HL-60/S4 (cell line): ENCODE results near the gene SPTB.

ENCODE experiments used
- in situ Hi-C: fragments of 300-500 bp; cut with MboI; formaldehyde crosslinking; loops from 2 replicates; pipeline ENCODE4 v1.14.3; 2022; ENCODE audit warnings: low sequenced_read_pairs

SPTB gene

GRCh38 chr14:64879635-64880220 lies at the start of gene SPTB:
TSS of gene SPTB (minus strand) at chr14:64879907. CDS start at chr14:64823094, 56,813 bp downstream.
- in situ Hi-C loops, result loop anchor here (10.0 kb wide), 1 partner anchor 55 kb away; no protein-coding TSS in a partner anchor

- in situ Hi-C loops, result no loop called here
Observed at GRCh38 chr14:64929014-64929359, 49.3 kb upstream of the SPTB start.

- in situ Hi-C loops, result no loop called here
Observed at GRCh38 chr14:64928239-64929013, 48.7 kb upstream of the SPTB start.

DNA sequence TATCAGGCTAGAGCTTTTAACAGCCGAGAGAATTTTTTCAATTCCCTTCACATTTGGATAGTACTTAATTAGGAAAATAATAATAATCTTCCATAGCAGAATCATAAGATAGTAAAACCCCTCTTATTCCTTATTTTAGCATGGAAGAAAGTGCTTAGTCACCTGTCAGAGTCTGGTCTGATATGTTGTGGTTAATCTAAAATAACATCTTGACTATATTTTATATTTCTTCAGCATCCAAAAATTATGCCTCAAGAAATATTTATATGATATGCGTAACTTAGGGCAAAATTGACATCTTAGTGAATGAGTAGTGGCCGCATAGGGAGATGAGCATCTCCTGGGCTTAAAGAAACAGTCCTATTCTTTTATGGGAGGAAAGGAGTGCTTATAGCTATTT lies 47.3 kb upstream of the SPTB start:
- in situ Hi-C loops, result no loop called here

DNA sequence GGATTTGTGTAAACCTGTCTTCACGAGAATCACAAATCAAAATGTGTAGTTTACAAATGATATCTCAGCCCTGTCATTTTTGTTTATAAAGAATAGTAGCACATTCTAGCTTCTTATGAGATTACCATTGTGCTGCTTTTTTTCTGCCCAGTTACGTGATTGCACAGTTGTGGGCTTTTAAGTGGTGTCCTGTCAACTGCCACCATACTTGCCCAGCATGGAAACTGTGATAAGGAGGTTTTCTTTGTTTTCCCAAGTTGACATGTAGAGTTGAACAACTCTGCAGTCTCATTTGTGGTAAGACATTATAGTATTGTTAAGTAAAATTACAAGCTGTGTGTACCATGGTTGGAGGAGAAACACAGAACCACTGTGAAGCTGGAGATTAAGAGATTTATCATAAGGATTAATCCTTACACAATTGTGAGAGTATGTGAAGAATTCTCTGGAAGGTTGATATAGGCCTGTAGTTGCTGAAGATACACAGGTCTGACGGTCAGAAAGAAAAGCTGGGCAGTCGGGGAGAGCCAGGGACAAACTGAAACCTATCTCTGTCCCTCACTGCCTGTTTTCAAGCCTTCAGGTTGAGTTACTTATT lies 46.8 kb upstream of the SPTB start:
- in situ Hi-C loops, result no loop called here

DNA sequence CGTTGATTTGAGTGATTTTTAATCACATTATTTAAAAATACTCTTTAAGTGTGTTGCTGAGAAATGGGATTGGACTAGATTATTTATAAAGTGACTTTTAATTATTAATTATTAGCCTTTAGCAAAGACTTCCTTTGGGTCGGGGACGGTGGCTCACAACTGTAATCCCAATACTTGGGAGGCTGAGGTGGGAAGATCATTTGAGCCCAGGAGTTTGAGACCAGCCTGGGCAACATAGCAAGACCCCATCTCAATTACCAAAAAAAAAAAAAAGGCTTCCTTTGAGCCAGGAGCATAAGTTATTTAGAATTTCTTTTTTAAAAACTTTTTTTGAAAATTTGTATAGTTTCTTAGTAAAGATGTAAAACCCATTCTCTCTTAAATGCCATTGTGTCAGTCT lies 43.3 kb upstream of the SPTB start:
- in situ Hi-C loops, result loop anchor here (25.0 kb wide), 1 partner anchor 261 kb away; no protein-coding TSS in a partner anchor

DNA sequence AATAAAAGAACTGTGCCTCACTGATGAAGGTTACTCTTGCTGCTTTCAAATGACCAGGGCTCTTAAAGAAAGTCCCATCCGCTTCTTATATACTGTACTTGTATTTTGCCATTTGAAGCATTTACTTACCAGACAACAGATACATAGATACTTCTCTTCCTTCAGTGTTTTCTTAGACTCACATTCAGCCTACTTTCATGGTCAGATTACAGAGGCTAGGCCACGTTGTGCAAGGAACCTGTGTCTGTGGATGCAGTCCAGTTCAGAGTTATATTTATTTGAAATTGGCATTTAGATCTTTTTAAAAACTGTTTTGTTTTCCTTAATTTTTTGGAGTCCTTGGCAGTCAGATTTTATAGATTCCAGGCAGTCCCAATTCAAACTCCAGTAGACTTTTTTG lies 40.8 kb upstream of the SPTB start:
- in situ Hi-C loops, result loop anchor here (25.0 kb wide), 1 partner anchor 258 kb away; no protein-coding TSS in a partner anchor

- in situ Hi-C loops, result loop anchor here (25.0 kb wide), 1 partner anchor 257 kb away; no protein-coding TSS in a partner anchor
Observed at GRCh38 chr14:64919618-64920017, 39.9 kb upstream of the SPTB start.

DNA sequence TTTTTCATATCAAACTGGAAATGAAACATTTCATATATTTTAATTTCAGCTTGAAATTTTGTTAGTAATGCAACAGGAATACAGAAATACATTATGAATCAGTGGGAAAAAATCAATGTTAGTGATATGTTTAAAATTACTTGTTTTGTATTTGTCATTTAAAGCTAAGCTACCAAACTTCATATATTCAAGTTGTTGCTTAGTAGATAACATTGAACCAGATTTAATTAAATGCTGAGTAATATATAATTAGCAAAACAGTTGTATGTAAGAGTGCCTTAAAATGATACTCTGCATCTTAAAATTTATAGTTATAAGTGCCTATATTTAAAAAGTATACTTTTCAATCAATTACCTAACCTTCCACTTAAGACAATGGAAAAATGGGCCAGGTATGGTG lies 39.5 kb upstream of the SPTB start:
- in situ Hi-C loops, result loop anchor here (25.0 kb wide), 1 partner anchor 257 kb away; no protein-coding TSS in a partner anchor

DNA sequence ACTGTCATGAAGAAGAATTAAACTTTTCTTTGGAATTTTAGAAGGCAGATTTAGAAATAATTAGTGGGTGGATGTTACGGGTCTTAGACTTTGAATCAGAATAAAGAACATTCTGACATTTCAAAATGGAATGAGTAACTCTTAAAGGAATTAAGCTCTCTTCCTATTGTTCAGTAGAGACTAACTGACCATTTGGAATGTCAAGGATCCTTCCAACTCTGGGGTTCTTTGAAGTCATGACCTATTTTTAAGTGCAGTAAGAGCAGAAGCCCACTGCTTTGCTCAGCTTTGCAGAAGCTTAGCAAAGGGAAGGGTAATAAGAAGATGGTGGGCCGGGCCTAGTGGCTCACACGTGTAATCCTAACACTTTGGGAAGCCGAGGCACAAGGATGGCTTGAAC lies 38.5 kb upstream of the SPTB start:
- in situ Hi-C loops, result loop anchor here (25.0 kb wide), 1 partner anchor 256 kb away; no protein-coding TSS in a partner anchor

- in situ Hi-C loops, result loop anchor here (25.0 kb wide), 1 partner anchor 253 kb away; no protein-coding TSS in a partner anchor
Observed at GRCh38 chr14:64915797-64916196, 36.1 kb upstream of the SPTB start.

- in situ Hi-C loops, result loop anchor here (25.0 kb wide), 1 partner anchor 253 kb away; no protein-coding TSS in a partner anchor
Observed at GRCh38 chr14:64915029-64915424, 35.3 kb upstream of the SPTB start.

DNA sequence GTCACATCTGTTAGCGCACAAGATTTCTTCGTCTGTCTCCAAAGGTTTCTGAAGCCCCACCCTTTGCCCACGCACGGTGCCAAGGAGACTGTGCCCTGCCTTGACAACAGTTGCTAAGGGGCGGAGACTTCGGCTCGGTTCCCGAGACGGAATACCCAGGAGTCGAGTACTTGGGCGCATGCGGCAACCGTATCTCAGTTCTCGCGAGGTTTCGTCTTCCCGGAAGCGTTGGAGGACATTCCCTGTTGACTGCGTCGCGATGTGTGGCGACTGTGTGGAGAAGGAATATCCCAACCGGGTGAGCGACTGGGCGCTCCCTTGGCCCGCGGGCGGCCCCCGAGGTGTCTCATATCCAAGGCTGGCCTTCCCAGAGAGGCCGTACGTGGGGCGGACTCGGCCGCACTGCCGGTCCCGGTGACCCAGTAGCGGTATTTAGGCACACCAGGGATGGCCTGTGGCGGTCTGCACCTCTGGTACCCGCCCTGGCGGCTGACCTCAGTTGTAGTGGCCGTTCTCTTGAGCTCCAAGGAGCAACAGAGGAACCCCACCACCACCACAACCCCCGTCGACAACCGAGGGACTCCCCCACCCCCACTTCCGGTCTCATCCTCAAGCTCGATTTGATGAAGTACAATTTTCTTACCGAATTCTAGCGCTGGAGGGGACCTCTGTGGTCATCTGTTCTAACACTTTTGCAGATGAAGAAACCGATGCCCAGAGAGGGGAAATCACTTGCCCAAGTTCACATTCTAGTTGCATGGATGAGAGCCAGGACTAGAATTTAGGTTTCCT lies 34.7 kb upstream of the SPTB start, which contains the start of gene CHURC1:
Gene CHURC1, plus strand, starts transcription at position 219 of the 792 bp plus-strand sequence. Its CDS starts 41 bp downstream, at position 260.
- in situ Hi-C loops, result loop anchor here (25.0 kb wide), 1 partner anchor 252 kb away; no protein-coding TSS in a partner anchor

- in situ Hi-C loops, result loop anchor here (25.0 kb wide), 1 partner anchor 251 kb away; no protein-coding TSS in a partner anchor
Observed at GRCh38 chr14:64913477-64913876, 33.8 kb upstream of the SPTB start.

DNA sequence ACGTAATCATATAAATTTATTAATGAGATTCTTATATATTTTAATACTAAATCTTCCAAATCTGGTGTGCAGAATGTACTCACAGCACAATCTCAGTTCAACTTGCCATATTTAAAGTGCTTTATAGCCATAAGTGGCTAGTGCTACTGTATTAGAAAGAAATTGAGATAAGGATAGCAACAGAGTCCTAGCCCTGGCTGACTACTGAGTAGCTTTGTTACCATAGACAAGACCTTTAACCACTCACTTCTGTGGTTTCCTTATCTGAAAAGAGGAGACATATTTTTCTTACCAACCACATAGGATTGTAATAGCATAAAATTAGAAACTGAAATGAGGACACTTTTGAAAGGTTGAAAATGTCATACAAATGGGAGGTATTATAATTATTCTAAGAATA lies 32.6 kb upstream of the SPTB start:
- in situ Hi-C loops, result loop anchor here (25.0 kb wide), 1 partner anchor 250 kb away; no protein-coding TSS in a partner anchor

GRCh38 chr14:64910847-64911495 lies 31.3 kb upstream of the SPTB start:
- in situ Hi-C loops, result loop anchor here (25.0 kb wide), 1 partner anchor 249 kb away; no protein-coding TSS in a partner anchor

DNA sequence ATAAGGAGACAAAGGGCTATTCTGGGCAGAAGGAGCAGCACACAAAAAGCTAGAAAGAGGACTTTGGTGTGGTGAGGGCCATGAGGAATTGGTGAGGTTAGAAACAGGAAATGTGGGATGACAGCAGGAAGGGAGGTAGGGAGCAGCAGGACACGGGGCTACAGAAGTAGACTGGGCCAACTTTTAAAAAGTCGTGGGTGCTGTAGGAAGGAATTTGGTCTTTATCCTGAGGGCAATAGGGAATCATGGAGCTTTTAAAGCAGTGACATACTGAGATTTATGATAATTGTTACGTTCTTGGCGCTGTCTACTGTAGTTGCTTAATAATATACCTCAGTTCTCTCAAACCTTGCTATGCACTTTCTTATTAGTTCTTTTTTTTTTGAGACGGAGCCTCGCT lies 26.3 kb upstream of the SPTB start:
- in situ Hi-C loops, result loop anchor here (25.0 kb wide), 1 partner anchor 244 kb away; no protein-coding TSS in a partner anchor

- in situ Hi-C loops, result loop anchor here (25.0 kb wide), 1 partner anchor 238 kb away; no protein-coding TSS in a partner anchor
Observed at GRCh38 chr14:64899958-64900357, 20.3 kb upstream of the SPTB start.

DNA sequence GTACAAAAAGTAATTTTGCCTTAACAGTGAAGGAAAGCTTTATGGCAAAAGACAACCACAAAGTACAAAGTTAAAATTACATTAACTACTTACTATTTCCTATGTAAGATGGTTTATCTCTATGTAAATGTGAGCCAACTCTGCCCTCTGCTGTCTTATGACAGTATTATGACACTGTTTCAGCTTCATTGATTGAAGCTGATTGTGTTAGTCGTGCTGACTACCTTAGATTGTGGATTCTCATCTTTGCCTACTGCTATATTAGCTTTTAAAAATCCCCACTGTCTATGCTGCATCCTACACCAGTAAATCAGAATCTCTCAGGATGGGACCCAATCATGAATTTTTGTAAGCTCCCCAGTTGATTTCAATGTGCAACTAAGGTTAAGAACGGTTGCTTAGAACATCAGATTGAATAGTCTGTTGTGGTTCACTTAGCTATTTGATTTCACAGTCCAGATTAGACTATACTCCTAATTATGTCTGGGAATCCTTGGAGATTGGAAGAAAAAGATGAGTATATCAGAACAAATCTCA lies 12.2 kb upstream of the SPTB start:
- in situ Hi-C loops, result no loop called here
